Neural crest cell (in vitro differentiated cells): Measurements from ENCODE around the gene LAMC3. TPM values are rescaled to one million over a fixed set of nuclear protein-coding genes. Genes with fewer than 3 reads are reported as not detected.

Experiments
- DNase-seq: peaks from one replicate; pipeline ENCODE4 v3.0.0; 2021; ENCODE audit warnings: low read depth, mixed read lengths, low spot score
- H3K27ac Mint-ChIP-seq: one replicate; pipeline ENCODE4 v1.8.0; 2021; ENCODE audit warnings: mild to moderate bottlenecking, mixed read lengths; ENCODE audit not compliant: unreplicated experiment
- H3K27me3 Mint-ChIP-seq: 2 replicates; pipeline ENCODE4 v1.8.0; 2021; ENCODE audit warnings: low read depth, mild to moderate bottlenecking, mixed read lengths
- H3K36me3 Mint-ChIP-seq: 2 replicates; pipeline ENCODE4 v1.8.0; 2021; ENCODE audit warnings: low read depth, mild to moderate bottlenecking, mixed read lengths
- H3K4me1 Mint-ChIP-seq: 2 replicates; pipeline ENCODE4 v1.8.0; 2021; ENCODE audit warnings: mixed read lengths
- H3K4me3 Mint-ChIP-seq: one replicate; pipeline ENCODE4 v1.8.0; 2021; ENCODE audit warnings: mild to moderate bottlenecking, mixed read lengths
- H3K9me3 Mint-ChIP-seq: 2 replicates; pipeline ENCODE4 v1.8.0; 2021; ENCODE audit warnings: mixed read lengths
- CTCF ChIP-seq: fragments of 200-600 bp; sonication (generic); conservative IDR thresholded peaks from 2 replicates; pipeline ENCODE4 v1.5.0; 2021; ENCODE audit warnings: antibody characterized with exemption, mild to moderate bottlenecking
- total RNA-seq: library from RNA; stranded (reverse); gene quantifications from 2 replicates; pipeline ENCODE4 v1.2.1, GENCODE V29; 2021

Gene LAMC3
- total RNA-seq, 1 donor from 2014 or later = 4.0 TPM

- Mint-ChIP-seq H3K27me3 (peaks cover 50% of the 10 kb centered on the region), H3K27ac (no peak overlapping the region), H3K9me3 (no peaks in the 10 kb centered on the region), H3K36me3 (no peaks in the 10 kb centered on the region), H3K4me3 (no peak overlapping the region), H3K4me1 (peaks cover 24% of the 10 kb centered on the region)
- no peak for DNase-seq
- no peak for TF ChIP-seq CTCF
Observed at GRCh38 chr9:131013771-131014676, 5.0 kb downstream of the LAMC3 start.

- no peaks in the 10 kb centered on the region for H3K36me3 Mint-ChIP-seq
- no peak overlapping the region for H3K4me3 Mint-ChIP-seq
- peak overlapping the region; percentile 87 for H3K27ac Mint-ChIP-seq
- TF ChIP-seq CTCF = no peak
- DNase-seq = no peak
- no peaks in the 10 kb centered on the region for H3K9me3 Mint-ChIP-seq
- H3K27me3 Mint-ChIP-seq = peaks cover 45% of the 10 kb centered on the region
- H3K4me1 Mint-ChIP-seq = peaks cover 24% of the 10 kb centered on the region
Observed at GRCh38 chr9:131015112-131015511, 6.1 kb downstream of the LAMC3 start.

GRCh38 chr9:131015876-131016397 is 7.0 kb downstream of the LAMC3 start:
- Mint-ChIP-seq H3K4me3 (no peak overlapping the region), H3K9me3 (no peaks in the 10 kb centered on the region), H3K27me3 (peaks cover 39% of the 10 kb centered on the region), H3K27ac (no peak overlapping the region), H3K36me3 (no peaks in the 10 kb centered on the region), H3K4me1 (peaks cover 21% of the 10 kb centered on the region)
- no peak for DNase-seq
- TF ChIP-seq CTCF = no peak

GRCh38 chr9:131017067-131017466 is 8.1 kb downstream of the LAMC3 start:
- H3K27ac Mint-ChIP-seq = no peak overlapping the region
- H3K27me3 Mint-ChIP-seq = peaks cover 34% of the 10 kb centered on the region
- DNase-seq = no peak
- no peaks in the 10 kb centered on the region for H3K9me3 Mint-ChIP-seq
- peaks cover 13% of the 10 kb centered on the region for H3K4me1 Mint-ChIP-seq
- no peak overlapping the region for H3K4me3 Mint-ChIP-seq
- TF ChIP-seq CTCF = no peak
- no peaks in the 10 kb centered on the region for H3K36me3 Mint-ChIP-seq

GRCh38 chr9:131018621-131019020 is 9.6 kb downstream of the LAMC3 start:
- Mint-ChIP-seq H3K4me3 (no peak overlapping the region), H3K4me1 (peaks cover 9% of the 10 kb centered on the region), H3K9me3 (no peaks in the 10 kb centered on the region), H3K27me3 (peaks cover 30% of the 10 kb centered on the region), H3K36me3 (no peaks in the 10 kb centered on the region), H3K27ac (peak overlapping the region; percentile 5)
- DNase-seq = no peak
- TF ChIP-seq CTCF = peak; percentile 21
